HL-60/S4 (cell line): Measurements from ENCODE around the gene EIF4E1B.

Source experiments
- in situ Hi-C: fragments of 300-500 bp; cut with MboI; formaldehyde crosslinking; loops from 2 replicates; pipeline ENCODE4 v1.14.3; 2022; ENCODE audit warnings: low sequenced_read_pairs

The EIF4E1B gene

GRCh38 chr5:176606032-176606431 lies 24.4 kb upstream of the EIF4E1B start:
- in situ Hi-C loops = no loop called here

DNA sequence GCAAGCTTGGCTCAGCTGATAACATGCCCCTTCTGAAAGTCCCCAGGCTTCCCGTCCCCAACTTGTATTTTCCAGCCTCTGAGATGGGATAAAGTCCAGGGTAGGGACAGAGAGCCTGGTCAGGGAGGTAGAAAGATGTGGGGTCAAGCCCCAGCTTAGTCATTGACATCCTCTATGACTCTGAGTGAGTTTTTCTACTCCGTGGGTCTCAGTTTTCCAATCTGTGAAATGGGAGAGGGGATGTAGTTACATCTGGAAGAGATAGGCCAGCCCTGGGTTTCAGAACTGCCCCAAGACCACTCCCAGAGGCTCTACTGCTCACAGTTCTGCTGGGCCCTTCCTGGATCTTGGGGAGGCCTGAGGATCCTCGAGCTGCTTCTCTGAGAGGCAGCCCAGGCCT lies 23.6 kb upstream of the EIF4E1B start:
- in situ Hi-C loops = no loop called here

- in situ Hi-C loops = no loop called here
Observed at GRCh38 chr5:176608142-176608705, 22.3 kb upstream of the EIF4E1B start.

DNA sequence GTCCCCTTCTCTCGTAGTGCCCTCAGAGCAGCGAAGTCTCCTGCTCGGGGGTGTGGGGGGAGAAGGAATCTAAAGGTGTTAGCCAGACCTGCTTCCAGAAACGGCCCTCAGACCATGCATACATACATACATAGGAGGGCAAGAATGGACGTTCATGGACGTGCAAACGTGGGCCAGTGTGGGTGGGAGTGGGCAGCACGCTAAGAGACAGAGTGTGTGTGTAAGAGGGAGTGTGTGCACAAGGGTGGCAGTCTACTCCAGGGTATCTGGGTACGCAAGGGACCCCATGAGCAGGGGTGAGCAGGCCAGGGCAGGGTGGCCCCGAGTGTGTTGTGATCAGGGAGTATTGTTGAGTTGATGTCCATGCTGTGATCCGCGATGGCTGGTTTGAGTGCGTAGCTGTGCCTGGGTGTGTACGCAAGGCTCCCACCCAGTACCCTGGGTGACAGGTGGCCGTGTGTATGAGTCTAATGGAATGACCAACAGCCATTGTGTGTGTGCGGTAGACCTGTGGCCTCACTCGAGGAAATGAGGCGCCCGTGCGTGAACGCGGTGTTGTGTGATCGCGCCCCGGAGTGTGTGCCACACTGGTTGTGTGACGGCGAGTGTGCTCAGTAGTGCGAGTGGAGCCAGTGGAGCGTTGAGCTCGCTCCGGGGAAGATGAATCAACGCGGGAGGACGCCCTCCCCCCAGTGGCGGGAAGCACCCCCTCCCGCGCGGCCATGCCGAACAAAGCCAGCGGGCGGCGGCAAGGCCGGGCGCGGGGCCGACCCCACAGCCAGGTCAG lies 21.3 kb upstream of the EIF4E1B start:
- in situ Hi-C loops = no loop called here

- in situ Hi-C loops = no loop called here
Observed at GRCh38 chr5:176609724-176610434, 20.6 kb upstream of the EIF4E1B start, which contains the start of gene GPRIN1. Gene GPRIN1, minus strand, starts transcription at chr5:176610156. Its CDS starts 10,322 bp downstream, at chr5:176599834.

- in situ Hi-C loops = no loop called here
Observed at GRCh38 chr5:176610435-176610773, 20.1 kb upstream of the EIF4E1B start.

GRCh38 chr5:176611435-176611834 lies 19.0 kb upstream of the EIF4E1B start:
- in situ Hi-C loops = no loop called here

- in situ Hi-C loops = no loop called here
Observed at GRCh38 chr5:176612008-176612407, 18.5 kb upstream of the EIF4E1B start.

GRCh38 chr5:176612855-176613254 lies 17.6 kb upstream of the EIF4E1B start:
- in situ Hi-C loops = no loop called here

- in situ Hi-C loops = no loop called here
Observed at GRCh38 chr5:176614805-176615478, 15.5 kb upstream of the EIF4E1B start.

GRCh38 chr5:176616511-176616910 lies 14.0 kb upstream of the EIF4E1B start:
- in situ Hi-C loops = no loop called here

DNA sequence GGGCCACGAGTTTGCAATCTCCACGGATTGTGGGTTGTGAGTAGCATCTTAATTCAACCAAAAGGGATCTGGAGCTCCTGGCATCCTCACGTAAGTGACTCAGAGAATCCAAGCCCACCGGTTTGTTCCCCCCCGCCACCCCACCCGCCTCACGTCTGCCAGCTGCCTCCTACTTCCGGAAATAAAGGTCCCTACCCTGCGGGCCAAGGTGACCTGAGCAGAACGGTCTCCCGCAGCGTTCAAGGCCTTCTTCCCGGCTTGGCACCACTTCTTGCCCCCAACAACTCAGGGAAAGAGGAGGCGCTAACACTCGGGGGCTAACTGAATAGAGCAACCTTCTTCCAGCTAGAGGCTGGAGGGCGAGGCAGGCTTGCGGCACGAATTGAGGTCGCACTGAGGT lies 11.7 kb upstream of the EIF4E1B start:
- in situ Hi-C loops = no loop called here

- in situ Hi-C loops = no loop called here
Observed at GRCh38 chr5:176619203-176619568, 11.3 kb upstream of the EIF4E1B start.

DNA sequence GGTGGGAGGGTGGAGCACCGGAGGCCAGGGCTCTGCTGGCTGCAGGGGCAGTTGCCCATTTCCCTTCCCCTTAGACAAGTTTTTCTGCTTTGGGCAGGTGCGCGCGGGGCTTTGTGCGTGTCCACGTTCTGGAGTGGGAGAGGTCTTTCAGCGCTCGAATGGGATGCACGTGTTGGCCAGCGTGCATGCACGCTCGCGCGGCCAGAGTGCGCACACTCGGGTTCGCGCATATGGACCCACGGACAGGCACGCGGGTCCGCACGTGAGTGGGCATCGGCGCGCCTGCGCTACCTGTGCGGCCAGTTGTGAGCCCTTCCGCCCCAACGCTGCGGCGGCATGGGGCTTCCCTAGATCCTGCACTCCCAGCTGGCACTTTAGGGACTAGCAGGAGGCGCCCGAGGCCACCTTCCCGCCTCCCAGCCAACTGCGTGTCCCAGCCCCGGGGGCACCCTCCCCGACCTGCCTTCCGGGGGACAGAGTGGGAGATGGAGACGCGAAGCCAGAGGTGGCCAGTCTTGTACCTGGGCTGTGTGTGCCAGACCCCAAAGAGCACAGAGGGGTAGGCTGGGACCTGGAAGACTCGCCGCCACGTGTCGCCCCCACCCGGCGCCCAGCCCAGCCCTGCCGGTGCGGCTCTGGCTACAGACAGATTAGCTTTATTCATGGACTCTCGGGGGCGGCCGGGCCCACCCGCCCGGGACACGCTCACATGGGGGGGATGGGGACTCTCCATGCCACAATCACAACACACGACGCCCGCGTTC lies 10.7 kb upstream of the EIF4E1B start:
- in situ Hi-C loops = no loop called here

DNA sequence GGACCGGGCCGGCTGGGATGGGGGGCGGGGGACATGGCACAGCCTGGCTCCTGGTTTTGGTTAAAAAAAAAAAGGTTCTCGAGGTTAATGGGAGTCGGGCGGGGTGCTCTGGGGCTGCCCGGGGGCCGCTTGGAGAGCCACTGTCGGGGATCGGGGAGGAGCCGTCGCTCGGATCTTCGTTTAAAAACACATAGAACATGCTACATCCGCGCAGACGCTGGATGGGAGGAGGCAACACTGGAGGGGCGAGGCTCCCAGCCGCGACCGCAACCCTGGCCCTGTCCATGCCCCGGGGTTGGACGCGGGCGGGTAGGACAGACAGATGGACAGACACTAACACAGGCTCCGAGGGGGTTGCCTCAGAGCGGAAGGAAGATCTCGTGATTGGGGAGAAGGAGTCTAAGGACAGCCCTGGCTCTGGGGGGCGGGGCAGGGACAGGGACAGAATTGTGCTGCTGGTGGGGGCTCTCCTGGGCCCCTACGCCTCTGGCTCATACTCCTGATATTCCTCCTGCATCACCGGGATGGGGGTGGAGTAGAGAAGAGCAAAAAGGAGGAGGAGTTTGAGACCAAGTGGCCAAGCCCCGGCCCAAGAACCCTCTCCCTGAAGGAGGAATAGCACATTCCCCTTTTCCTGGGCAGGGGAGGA lies 10.0 kb upstream of the EIF4E1B start:
- in situ Hi-C loops = no loop called here

DNA sequence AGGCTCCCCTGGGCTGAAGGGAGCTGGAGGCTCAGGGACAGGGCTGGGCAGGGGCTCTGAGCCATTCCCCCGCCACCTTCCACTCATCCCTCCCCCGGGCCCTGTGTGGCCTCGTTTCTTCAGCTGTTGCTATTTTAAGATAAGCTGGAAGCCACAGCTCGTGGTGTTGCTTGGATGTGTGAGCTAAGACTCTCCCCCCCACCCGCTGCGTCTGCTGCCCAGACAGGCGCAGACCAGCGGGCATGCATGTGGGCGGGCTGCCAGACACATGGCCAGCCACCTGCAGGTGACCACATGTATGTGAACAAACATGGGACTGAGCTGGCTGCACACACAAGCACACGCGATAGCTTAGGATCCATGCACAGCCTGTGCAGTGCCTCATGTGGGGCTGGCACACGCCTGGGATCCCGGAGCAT lies 8.8 kb upstream of the EIF4E1B start:
- in situ Hi-C loops = no loop called here

DNA sequence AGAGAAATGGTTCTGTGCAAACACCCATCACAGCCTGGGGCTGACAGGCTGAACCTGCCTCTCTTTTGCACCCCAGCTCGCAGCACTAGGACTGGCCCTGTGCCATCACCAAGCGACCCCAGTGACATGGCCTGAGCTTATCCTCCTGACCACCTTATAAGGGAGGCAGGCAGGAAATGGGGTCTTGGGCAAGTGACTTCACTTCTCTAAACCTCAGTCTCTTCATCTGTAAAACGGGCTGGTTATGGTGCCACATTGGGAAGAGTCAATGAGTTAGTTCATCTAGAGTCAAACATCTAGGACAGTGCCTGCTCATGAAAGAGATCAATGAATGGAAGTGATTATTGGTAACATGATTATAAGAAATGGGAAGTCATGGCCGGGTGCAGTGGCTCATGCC lies 6.3 kb upstream of the EIF4E1B start:
- in situ Hi-C loops = no loop called here

DNA sequence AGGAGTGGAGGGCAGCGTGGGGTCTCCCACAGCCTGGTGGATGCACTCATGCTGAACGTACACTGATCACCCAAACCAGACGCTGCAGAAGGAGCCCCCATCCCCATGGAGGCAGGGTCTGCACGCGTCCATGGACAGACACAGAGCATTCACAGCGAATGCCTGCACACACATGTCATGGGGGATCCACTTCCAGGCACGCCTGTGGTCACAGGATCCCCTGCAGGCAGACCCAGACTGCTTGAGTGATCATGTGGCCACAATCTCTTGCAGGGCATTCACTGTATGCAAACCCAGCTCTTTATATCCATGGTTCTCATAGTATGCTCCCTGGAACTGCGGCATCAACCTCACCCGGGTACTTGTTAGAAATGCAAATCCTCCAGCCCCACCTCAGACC lies 5.5 kb upstream of the EIF4E1B start:
- in situ Hi-C loops = no loop called here

GRCh38 chr5:176625512-176625911 lies 5.0 kb upstream of the EIF4E1B start:
- in situ Hi-C loops = no loop called here
